Right ventricle myocardium superior (tissue), 1 donor: ENCODE results near the gene RCN2. TPM values are rescaled to one million over a fixed set of nuclear protein-coding genes. Genes with fewer than 3 reads are reported as not detected.
"Not testable (repeated sequence)": the region's sequence is repeated elsewhere in the genome, so short reads cannot be mapped to it uniquely, and the experiment has no call there.

Experiments used
- ATAC-seq: fragments of 200-7000 bp; cut with Tn5 transposase; one replicate; pipeline ENCODE4 v1.9.1; 2020; ENCODE audit warnings: mild to moderate bottlenecking; ENCODE audit not compliant: poor library complexity
- DNase-seq: peaks from one replicate; pipeline ENCODE4 v3.0.0-alpha.2; 2020
- intact Hi-C: fragments of 100-400 bp; cut with DNase I; formaldehyde crosslinking; loops from one replicate; pipeline ENCODE4 v1.11.2; 2022
- total RNA-seq: library from RNA; stranded (reverse); fragmentation: NEBNext Ultra II Directional; extraction: Animal tissue kit (Norgen Biotek cat#: 25700); gene quantifications from one replicate; pipeline ENCODE4 v1.2.1, GENCODE V29; 2021
- donor health status: DM: no; HTN: yes; CAD: no; lungs with severe emphysema.

The RCN2 gene
- total RNA-seq, 1 donor from 2014 or later: 18.9 TPM

DNA sequence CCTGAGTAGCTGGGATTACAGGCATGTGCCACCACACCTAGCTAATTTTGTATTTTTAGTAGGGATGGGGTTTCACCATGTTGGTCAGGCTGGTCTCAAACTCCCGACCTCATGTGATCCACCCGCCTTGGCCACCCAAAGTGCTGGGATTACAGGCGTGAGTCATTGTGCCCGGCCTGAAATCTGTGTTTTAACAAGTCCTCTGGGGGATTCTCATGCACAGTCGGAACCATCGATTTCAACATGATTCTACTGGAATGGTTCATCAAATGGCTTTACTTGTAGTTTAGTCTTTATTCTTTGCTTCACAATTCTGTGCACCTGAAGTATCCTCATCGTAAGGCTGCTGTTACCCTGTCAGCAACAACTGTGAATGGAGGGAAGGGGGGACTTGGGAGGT lies 34.5 kb downstream of the RCN2 start:
- intact Hi-C loops, ATAC-seq, DNase-seq: not testable (repeated sequence)

DNA sequence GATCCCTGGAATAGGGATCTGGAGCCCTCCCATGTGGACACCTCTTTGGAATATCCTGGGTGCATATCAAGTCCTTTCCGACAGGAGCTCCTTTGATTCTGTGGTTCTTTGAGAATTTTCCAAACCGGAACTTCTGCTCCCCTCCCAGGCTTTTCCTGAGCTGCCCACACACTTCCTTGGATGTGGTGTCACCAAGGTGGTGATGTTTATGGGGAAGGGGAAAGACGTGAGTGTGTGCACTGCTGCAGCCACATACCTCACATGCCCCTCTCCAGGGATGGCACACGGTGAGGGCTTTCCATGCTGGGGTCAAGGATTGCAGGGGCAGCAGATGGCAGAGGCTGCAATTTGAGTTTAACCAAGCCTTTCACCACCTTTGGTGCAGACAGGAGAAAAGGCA lies 35.5 kb downstream of the RCN2 start:
- intact Hi-C loops: no loop called here

DNA sequence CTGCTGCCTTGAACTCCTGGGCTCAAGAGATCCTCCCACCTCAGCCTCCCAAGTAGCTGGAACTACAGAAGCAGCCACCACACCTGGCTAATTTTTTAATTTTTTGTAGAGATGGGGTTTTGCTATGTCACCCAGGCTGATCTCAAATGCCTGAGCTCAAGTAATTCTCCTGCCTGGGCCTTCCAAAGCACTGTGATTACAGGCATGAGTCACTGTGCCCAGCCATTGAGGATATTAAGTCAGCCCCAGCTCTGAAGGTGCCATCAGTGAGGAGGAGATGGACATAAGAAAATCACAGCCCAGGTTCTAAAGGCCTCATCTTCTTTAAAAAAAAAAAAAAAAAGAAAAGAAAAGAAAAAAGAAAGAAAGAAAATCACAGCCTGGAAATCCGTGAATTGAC lies 36.8 kb downstream of the RCN2 start:
- ATAC-seq: no peak
- intact Hi-C loops: no loop called here
- DNase-seq: no peak

More for the DNA sequence above, 35.5 kb downstream of the RCN2 start:
- no peak for ATAC-seq
- no peak for DNase-seq

DNA sequence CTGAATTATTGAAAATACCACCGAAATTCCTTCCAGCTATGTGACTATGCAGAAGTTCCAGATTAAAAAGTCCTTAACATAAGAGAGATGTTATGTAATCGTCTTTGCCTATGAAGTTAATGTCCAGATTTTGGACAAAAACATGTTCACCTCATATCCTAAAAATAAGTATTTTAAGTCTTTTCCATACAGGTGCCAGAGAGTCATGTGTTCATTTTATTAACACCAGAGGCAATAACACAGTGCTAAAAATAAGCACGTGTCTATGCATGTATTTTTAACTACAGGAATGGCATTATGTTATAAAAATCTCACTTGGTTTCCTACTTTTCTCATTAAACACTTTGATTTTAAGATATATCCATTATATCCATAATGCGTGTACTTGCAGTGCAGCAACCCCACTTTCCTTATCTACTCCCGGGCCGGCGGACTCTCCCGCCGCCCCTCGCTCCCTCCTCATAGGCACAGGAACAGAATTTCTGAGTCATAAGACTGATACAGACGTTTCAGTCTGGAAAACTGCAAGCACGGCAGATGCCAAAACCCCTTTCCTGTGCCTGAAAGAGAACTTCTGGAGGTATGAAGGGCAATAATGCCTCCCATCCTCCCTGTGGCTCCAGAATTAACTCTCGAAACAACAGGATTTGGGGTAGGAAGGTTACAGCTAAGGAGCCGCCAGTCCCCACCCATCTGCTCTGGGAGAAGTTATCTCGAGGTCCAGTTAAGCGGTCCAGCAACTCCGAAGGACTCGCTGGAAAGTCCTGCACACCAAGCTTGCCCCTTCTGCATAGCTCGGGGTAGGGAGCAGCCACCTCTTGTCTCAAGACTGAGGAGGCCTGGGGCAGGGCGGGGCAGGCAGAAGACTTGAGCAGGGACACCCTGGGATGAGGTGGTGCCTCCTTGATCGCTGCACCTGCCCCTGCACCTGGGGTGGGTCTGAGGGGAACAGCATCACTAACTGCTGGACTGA lies 41.1 kb downstream of the RCN2 start:
- DNase-seq (no peak), ATAC-seq (peak; percentile 75)
- intact Hi-C loops: no loop called here

DNA sequence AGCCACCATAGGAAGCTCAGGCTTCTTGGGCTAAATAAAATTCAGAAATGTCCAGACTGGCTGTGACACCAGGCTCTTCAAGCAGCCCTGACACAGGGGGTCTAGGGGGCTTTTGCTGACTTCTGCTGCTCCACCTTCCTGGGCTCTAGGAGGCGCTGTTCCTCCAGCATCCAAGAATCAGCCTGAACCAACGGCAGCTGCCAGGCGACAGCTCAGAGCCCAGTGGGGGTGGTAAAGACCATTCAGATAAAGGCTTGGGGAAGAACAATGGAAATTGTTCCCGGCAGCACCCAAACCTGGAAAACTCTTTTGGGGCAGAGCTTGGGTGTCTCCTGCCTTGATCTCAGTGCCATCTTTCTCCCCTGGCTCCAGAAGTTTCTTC lies 41.8 kb downstream of the RCN2 start:
- ATAC-seq: peak; percentile 59
- intact Hi-C loops: no loop called here
- DNase-seq: peak; percentile 71

DNA sequence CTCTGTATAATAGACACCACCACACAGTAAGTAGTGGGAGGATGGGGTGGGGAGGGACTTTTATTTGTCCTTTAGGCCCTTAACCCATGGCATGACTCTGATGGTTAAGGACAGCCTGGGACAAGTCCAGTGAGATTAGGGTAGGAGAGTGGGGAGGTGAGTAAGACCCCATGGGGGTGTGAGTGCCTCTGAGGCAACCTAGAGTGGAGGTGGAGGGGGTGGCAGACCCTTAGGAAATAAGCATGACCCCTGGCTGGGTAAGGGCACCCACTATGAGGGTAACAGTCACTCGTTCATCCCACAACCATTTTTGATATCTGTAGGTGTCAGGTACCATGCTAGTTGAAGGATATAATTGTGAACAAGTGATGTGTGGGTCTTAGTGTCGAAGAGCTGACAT lies 42.4 kb downstream of the RCN2 start:
- no peak for DNase-seq
- no peak for ATAC-seq
- intact Hi-C loops: no loop called here

DNA sequence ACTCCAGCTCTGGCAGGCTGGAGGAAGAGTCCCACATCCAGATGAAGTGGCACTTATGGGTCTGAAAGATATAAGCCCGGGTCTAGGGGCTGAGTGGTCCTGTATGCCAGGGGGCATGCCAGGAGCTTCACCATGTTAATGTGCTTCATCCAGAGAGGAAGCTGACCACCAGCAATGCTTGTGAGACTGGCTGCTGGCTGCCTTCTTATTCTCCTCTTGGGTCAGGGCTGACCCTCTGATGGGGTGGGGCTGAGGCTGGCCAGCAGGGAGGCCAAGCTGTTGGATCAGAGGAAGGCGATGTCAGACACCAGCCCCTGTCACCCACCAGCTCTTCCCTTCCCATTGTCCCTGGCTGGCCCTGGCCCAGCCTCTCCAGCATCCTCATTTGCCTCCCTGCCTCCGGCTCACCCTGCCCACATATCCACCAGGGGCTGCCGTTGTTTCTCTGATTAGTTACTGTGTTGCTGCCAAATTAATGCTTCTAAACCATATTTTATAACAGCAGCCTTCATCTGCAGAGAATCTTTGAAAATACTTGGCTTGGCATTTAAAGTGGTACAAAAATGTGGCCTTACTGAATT lies 43.0 kb downstream of the RCN2 start:
- no peak for ATAC-seq
- DNase-seq: no peak
- intact Hi-C loops: no loop called here

DNA sequence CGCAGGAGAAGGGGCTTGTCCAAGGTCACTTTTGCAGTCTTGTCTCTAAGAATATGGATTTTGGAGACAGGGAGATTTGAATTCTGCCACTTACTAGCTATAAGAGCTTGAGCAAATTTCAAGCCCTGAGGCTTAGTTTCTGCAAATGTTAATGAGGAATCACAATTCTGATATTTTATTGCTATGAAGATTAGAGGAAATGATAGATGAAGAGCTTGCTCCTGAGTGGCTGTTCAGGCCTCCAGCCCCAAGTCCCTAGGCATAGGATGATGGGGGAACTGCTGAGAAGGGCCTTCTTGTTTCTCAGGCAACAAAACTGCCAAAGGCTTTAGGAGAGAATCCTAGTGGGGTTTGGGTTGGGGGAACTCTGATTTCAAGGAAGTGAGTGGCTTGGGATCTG lies 44.6 kb downstream of the RCN2 start:
- no peak for DNase-seq
- intact Hi-C loops: no loop called here
- ATAC-seq: no peak

DNA sequence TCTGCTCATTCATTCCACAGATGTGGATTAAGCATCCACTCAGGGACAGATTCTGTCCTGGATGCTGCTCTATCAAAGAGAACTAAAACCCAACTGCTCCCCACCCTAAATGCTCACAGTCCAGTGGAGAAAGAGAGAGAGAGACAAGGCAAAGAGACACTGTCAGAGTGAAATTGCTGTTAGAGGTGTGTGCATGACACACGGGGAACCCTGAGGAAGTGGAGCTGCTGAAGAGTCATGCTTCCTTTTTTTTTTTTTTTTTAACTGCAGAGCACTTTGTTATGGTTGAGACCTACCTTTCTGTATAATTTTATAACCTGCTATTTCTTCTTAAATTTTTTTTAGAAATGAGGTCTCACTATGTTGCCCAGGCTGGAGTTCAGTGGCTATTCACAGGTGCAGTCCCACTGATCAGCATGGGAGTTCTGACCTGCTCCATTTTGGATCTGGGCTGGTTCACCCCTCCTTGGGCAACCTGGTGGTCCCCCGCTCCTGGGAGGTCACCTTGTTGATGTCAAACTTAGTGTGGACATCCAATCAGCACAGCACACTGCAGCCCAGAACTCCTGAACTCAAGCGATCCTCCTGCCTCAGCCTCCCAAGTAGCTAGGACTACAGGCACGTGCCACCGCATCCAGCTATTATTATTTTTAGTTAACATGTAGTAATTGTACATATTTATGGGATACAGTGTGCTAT lies 45.2 kb downstream of the RCN2 start:
- intact Hi-C loops: no loop called here
- no peak for DNase-seq
- ATAC-seq: no peak

DNA sequence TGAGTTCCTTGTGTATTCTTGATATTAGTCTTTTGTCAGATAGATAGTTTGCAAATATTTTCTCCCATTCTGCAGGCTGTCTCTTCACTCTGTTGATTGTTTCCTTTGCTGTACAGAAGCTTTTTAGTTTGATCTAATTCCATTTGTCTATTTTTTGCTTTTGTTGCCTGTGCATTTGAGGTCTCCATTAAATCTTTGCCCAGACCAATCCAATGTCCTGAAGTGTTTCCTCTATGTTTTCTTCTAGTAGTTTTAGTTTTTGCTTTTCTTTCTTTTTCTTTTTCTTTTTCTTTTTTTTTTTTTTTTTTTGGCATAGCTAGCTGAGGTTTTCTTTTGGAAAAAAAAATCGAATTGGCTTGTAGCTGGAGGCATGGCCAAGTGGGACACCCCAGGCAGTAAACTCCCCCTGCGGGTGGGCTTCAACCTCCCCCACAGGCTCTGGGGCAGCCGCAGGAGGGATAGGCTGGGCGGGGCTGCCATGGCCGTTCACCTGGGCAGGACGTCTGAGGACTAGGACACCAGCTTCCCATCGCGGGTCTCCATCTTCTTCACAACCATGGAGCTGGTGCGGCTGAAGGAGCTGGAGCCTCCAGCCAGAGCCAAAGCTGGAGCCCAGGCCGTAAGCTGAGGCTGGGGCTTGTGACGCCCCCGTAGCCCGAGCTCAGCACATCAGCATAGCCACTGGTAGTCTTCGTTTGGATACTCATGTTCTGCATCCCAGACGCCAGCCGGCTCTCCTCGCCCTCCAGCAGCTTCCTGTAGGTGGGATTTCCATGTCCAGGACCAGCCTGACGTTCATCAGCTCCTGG lies 47.2 kb downstream of the RCN2 start:
- no peak for ATAC-seq
- intact Hi-C loops: no loop called here
- DNase-seq: no peak

DNA sequence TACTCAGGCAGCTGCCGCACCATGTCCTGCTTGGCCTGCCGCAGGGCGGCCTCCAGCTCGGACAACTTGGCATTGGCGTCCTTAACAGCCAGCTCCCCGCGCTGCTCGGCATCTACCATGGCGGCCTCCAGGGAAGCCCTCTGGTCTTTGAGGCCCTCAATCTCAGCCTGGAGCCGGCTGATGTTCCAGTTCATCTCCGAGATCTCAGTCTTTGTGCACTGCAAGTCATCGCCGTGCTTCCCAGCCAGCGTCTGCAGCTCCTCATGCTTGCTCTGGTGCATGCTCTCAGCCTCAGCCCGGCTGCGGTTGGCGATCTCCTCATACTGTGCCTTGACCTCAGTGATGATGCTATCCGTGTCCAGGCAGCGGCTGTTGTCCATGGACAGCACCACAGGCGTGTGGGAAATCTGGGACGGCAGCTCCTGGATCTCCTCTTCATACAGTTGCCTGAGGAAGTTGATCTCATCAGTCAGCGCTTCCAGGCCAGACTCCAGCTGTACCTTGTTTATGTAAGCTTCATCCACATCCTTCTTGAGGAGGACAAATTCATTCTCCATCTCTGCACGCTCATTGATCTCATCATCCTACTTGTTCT lies 47.9 kb downstream of the RCN2 start:
- intact Hi-C loops: no loop called here
- DNase-seq (no peak), ATAC-seq (no peak)

DNA sequence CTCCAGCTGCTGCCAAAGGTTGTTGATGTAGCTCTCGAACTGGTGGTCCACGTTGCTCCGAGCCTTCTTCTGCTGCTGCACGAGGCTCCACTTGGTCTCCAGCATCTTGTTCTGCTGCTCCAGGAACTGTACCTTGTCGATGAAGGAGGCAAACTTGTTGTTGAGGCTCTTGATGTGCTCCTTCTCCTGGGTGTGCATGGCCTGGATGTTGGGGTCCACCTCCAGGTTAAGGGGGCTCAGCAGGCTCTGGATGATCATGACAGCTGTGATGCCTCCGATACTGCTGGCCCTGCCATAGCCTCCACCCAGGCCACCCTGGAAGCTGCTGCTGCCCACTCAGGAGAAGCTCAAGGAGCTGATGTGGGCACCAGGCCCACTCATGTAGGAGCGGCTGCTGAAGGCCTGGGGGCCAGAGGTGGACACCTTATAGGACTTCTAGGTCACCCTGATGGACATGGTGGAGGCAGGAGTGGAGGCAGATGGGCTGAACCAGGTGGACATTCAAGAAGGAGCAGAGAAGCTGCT lies 48.5 kb downstream of the RCN2 start:
- intact Hi-C loops: no loop called here
- ATAC-seq: no peak
- no peak for DNase-seq

DNA sequence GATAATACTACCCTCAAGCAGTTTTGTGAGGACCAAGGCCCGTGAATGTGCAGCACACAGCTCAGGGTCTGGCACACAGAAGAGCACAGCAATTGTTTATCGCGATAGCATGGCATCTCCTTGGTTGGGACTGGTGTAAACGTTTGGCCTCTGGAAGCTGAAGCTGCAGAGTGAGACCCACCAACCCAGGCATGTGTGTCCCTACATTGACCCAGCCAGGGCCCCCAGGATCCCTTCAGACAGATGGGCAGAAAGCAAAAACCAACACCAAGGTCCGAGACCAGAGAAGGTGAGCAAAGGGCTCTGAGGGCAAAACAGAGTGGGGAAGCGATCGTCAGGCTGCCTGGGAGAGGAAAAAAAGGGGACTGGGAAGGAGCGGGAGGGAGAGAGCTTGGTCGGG lies 50.8 kb downstream of the RCN2 start:
- intact Hi-C loops: no loop called here
- ATAC-seq (no peak), DNase-seq (no peak)

DNA sequence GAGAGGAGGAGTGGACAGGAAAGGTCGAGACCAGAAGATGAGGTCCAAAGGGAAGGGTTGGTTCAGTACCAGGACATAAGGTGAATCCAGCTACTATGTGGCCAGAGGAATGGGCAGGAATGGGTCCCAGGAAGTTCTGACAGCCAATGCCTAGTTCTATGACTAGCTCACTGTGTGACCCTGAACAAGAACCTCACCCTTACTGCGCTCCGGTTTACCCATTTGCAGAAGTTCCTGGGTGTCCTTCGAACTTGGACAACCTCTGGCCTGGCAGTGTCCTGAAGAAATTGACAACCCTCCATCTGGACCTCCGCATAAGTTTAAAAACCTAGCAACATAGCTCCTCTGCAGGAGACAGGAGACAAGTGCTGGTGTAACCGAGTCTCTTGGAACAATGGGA lies 51.2 kb downstream of the RCN2 start:
- DNase-seq (no peak), ATAC-seq (no peak)
- intact Hi-C loops: no loop called here

DNA sequence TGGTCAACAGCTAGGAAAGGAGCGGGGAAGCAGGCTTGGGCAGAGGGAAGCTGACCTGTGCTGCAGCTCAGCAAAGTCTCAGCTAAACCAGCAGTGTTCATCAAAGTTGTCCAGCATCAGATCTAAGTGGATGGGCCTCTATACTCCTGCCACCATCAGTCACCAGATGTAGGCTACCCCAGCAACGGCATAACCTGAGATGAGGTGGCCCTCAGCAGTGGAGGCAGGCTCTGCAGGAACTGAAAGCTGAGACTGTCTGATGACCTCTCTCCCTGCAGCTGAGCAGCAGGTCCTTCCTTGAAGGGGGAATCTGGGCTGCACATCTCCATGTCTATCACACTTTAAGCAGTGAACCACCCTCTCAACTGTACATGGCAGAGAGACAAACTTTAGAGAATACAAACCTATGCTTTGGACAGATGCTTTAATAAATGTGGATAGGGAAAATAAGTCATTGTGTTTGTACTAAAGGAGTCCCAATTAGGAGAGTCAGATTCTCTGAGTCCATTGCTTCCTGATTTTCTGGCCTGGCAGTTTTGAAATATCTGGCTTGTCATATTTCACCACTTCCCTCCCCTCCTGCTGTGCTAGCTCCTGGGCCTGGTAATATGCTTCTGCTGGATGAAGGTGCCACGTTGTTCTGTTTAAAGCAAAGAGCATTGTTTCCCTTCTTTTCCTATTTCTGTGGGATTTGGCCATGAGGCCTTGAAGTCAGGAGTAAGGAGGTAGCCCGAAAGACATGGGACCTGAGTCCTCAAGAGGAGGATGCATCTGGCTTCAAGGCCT lies 52.2 kb downstream of the RCN2 start:
- ATAC-seq (peak; percentile 52), DNase-seq (no peak)
- intact Hi-C loops: no loop called here

DNA sequence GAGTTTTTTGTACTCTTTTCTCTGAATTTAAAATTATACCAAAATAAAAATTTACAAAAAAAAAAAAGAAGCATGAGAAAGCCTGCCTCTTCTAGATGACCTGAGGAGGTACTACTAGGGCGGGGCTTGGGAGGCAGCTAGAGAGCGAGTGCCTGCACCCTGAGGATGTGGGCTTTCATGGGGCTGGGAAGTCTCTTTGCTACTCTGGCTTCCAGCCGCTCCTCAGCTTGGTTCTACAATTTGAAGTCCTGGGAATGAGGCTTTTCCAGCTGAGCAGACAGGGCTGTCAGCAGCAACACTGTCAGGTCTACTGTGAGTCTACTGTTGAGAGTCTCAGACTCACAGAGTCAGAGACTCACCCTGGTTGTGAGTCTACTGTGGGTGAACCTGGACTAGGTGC lies 55.2 kb downstream of the RCN2 start:
- no peak for DNase-seq
- no peak for ATAC-seq
- intact Hi-C loops: no loop called here

DNA sequence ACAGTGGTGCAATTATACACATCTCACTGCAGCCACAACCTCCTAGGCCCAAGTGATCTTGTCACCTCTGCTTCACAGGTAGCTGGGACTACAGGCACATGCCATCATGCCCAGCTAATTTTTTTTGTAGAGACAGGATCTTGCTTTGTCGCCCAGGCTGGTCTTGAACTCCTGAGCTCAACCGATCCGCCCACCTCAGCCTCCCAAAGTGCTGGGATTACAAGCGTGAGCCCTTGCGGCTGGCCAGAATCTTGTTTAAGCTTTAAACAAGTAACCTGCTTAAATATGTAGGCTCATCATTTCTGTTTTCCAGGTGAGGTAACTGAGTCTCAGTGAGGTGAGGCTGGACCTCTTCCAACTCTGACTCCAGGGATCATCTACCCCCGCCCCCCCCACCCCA lies 55.7 kb downstream of the RCN2 start:
- intact Hi-C loops: no loop called here
- DNase-seq (no peak), ATAC-seq (no peak)
